K562 (cell line): ENCODE data around the gene MAP4. TPM values are rescaled to one million over a fixed set of nuclear protein-coding genes. Genes with fewer than 3 reads are reported as not detected.
"Not testable (repeated sequence)": the region's sequence is repeated elsewhere in the genome, so short reads cannot be mapped to it uniquely, and the experiment has no call there.

Experiments used
- ATAC-seq: fragments of 200-7000 bp; cut with Tn5 transposase; 3 replicates; pipeline ENCODE4 v1.9.1; 2020; ENCODE audit warnings: moderate library complexity
- BruUV-seq: library from RNA; stranded (reverse); fragments of 400-500 nt; replicated peaks from 2 replicates; lab custom pipeline; 2021; lab: Mats Ljungman, UMichigan
- CTCF ChIA-PET: fragments of 300-600 bp; formaldehyde crosslinking; extraction: SDS; loops from one replicate; lab custom pipeline; 2021; ENCODE audit warnings: low intra/inter-chr PET ratio; lab: Yijun Ruan, JAX
- POLR2A ChIA-PET: fragments of 300-600, 350-650 bp; sonication (Branson Sonifier 250); formaldehyde crosslinking; extraction: SDS; loops from one replicate; lab custom pipeline; 2021; ENCODE audit warnings: antibody characterized with exemption, inconsistent platforms; lab: Yijun Ruan, JAX
- DNase-seq, 4 experiments: peaks; one replicate each; pipeline versions ENCODE4 v3.0.0 to v3.0.0-alpha.2; 2011 to 2018; ENCODE audit warnings: low spot score in 3 of 4, mixed read lengths in 3 of 4; ENCODE audit errors: extremely low read depth in 1 of 4
- FAIRE-seq: peaks from 2 replicates; lab custom pipeline; 2011; peaks lifted over from hg19 to GRCh38; lab: Jason Lieb, UNC
- H2AFZ ChIP-seq: 2 replicates; pipeline ENCODE4 v1.6.0; 2011; ENCODE audit warnings: low read depth, low read length, control low read depth, inconsistent platforms
- H3K27ac ChIP-seq: fragments of 200-600 bp; 3 replicates; pipeline ENCODE4 v1.8.0; 2011; ENCODE audit warnings: low read depth, mild to moderate bottlenecking, control low read depth, inconsistent platforms, low read length, moderate library complexity, mixed read lengths; ENCODE audit errors: extremely low read depth
- H3K27me3 ChIP-seq, 2 experiments: fragments of 300-600 bp in 1 of 2; 2 replicates in 1 of 2; 3 replicates in 1 of 2; pipeline versions ENCODE4 v1.6.0 to v1.8.0; 2011; ENCODE audit warnings: inconsistent platforms in 2 of 2, low read length in 2 of 2, mild to moderate bottlenecking in 1 of 2, mixed read lengths in 1 of 2, moderate library complexity in 1 of 2; ENCODE audit not compliant: control insufficient read depth in 2 of 2, insufficient read depth in 2 of 2
- H3K36me3 ChIP-seq: fragments of 300-600 bp; 3 replicates; pipeline ENCODE4 v1.8.0; 2011; ENCODE audit warnings: mild to moderate bottlenecking, low read length, inconsistent platforms; ENCODE audit not compliant: control insufficient read depth, insufficient read depth
- H3K4me1 ChIP-seq, 2 experiments: fragments of 200-600 bp in 1 of 2; replicated peaks in 1 of 2; 2 replicates in 1 of 2; 3 replicates in 1 of 2; pipeline versions ENCODE4 v1.5.1 to v1.8.0; 2011; ENCODE audit warnings: inconsistent platforms in 2 of 2, low read length in 2 of 2, mild to moderate bottlenecking in 1 of 2, mixed read lengths in 1 of 2, moderate library complexity in 1 of 2; ENCODE audit not compliant: control insufficient read depth in 2 of 2, insufficient read depth in 2 of 2
- H3K4me2 ChIP-seq: 2 replicates; pipeline ENCODE4 v1.6.1; 2011; ENCODE audit warnings: low read length, control low read depth, inconsistent platforms, mixed read lengths; ENCODE audit not compliant: insufficient read depth
- H3K4me3 ChIP-seq: fragments of 200-600 bp; sonication (generic), shearing (Covaris generic); 2 replicates; pipeline ENCODE4 v1.5.1; 2016; ENCODE audit warnings: control low read depth, inconsistent platforms
- H3K79me2 ChIP-seq: fragments of 200-600 bp; 3 replicates; pipeline ENCODE4 v1.8.0; 2011; ENCODE audit warnings: low read length, inconsistent platforms; ENCODE audit not compliant: control insufficient read depth, insufficient read depth
- H3K9ac ChIP-seq, 2 experiments: 2 replicates each; pipeline versions ENCODE4 v1.6.0 to v1.6.1; 2011; ENCODE audit warnings: low read depth in 2 of 2, low read length in 2 of 2, control low read depth in 1 of 2, inconsistent platforms in 1 of 2, mild to moderate bottlenecking in 1 of 2, mixed read lengths in 1 of 2; ENCODE audit not compliant: insufficient read depth in 1 of 2
- H3K9me1 ChIP-seq: one replicate; pipeline ENCODE4 v1.6.0; 2011; ENCODE audit warnings: inconsistent platforms, mild to moderate bottlenecking, low read length, moderate library complexity; ENCODE audit not compliant: control insufficient read depth, insufficient read depth
- H3K9me3 ChIP-seq: replicated peaks from 2 replicates; pipeline ENCODE4 v1.5.1; 2011; ENCODE audit warnings: low read depth, low read length, inconsistent platforms; ENCODE audit not compliant: control insufficient read depth, insufficient read depth
- H4K20me1 ChIP-seq: replicated peaks from 2 replicates; pipeline ENCODE4 v1.6.1; 2011; ENCODE audit warnings: low read length, inconsistent platforms, mixed read lengths; ENCODE audit not compliant: control insufficient read depth, insufficient read depth
- ATF3 ChIP-seq, 2 experiments: fragments of 450-650 bp in 1 of 2; sonication (generic) in 1 of 2; formaldehyde crosslinking in 1 of 2; IDR thresholded peaks in 1 of 2; conservative IDR thresholded peaks in 1 of 2; 2 replicates each; pipeline versions ENCODE4 v1.6.1 to v1.8.1; 2016 to 2023; ENCODE audit warnings: mild to moderate bottlenecking in 2 of 2, moderate library complexity in 2 of 2, inconsistent platforms in 1 of 2, missing genetic modification reagents in 1 of 2
- HMGXB4 ChIP-seq: sonication (generic); formaldehyde crosslinking; IDR thresholded peaks from 2 replicates; pipeline ENCODE4 v1.8.1; 2023; ENCODE audit warnings: mild to moderate bottlenecking, missing genetic modification reagents
- PCBP1 ChIP-seq: fragments of 200-400 bp; formaldehyde crosslinking; IDR thresholded peaks from 2 replicates; pipeline ENCODE4 v1.6.1; 2018; ENCODE audit warnings: mild to moderate bottlenecking, low read depth, low read length; ENCODE audit not compliant: poor library complexity, severe bottlenecking
- ZFX ChIP-seq: sonication (generic); formaldehyde crosslinking; IDR thresholded peaks from 2 replicates; pipeline ENCODE4 v1.8.0; 2022; ENCODE audit warnings: mild to moderate bottlenecking, missing genetic modification reagents, moderate library complexity
- ZNF165 ChIP-seq: fragments of 250-450 bp; sonication (Bioruptor Pico); IDR thresholded peaks from 2 replicates; pipeline ENCODE4 v1.4.0; 2020; ENCODE audit warnings: borderline replicate concordance
- ZNF551 ChIP-seq: fragments of 250-450 bp; sonication (Bioruptor Pico); IDR thresholded peaks from 2 replicates; pipeline ENCODE4 v1.5.0; 2021; ENCODE audit warnings: mild to moderate bottlenecking, moderate library complexity
- WGBS: fragments of 100-300 bp; shearing (Covaris generic); methylation state at CpG from one replicate; pipeline ENCODE4 v1.1.6; 2016; ENCODE audit warnings: low coverage, mixed read lengths; ENCODE audit not compliant: insufficient coverage; ENCODE audit errors: missing lambda C conversion rate; 5-methylcytosine and 5-hydroxymethylcytosine counted together
- in situ Hi-C: fragments of 300-500 bp; cut with MboI; formaldehyde crosslinking; loops from 4 replicates; pipeline ENCODE4 v1.15.0; 2018; ENCODE audit warnings: inconsistent platforms, mixed read lengths
- intact Hi-C: fragments of 100-400 bp; cut with micrococcal nuclease; formaldehyde crosslinking; loops from 2 replicates; pipeline ENCODE4 v1.14.2; 2022
- polyA plus RNA-seq, 8 experiments: library from polyadenylated mRNA; depleted of rRNA in 4 of 8; stranded (reverse) in 5 of 8; unstranded in 3 of 8; fragments of >200 nt; fragmentation: Nextera tagmentation in 2 of 8; fragmentation: Illumina TruSeq in 1 of 8; extraction: Ambion mirVana in 2 of 8; extraction: Trizol in 1 of 8; gene quantifications; 2 replicates each; pipeline versions ENCODE4 v1.2.1 to v1.2.3, GENCODE V29; 2011 to 2014; ENCODE audit warnings: inconsistent platforms in 1 of 8, missing spikeins in 1 of 8
- total RNA-seq, 7 experiments: library from RNA; depleted of rRNA in 6 of 7; stranded (reverse); fragments of >200 nt in 6 of 7; fragmentation: Illumina TruSeq in 2 of 7; extraction: Trizol in 2 of 7; gene quantifications; 2 replicates each; pipeline versions ENCODE4 v1.2.1 to v1.2.3, GENCODE V29; 2011 to 2021; ENCODE audit warnings: low replicate concordance in 1 of 7

The MAP4 gene
- total and polyA plus RNA-seq, 9 of the 15 experiments (the other 6 are each of a cell fraction or from before 2014, with no cell fraction given), result 13.3 to 141 (median 36.8) TPM

DNA sequence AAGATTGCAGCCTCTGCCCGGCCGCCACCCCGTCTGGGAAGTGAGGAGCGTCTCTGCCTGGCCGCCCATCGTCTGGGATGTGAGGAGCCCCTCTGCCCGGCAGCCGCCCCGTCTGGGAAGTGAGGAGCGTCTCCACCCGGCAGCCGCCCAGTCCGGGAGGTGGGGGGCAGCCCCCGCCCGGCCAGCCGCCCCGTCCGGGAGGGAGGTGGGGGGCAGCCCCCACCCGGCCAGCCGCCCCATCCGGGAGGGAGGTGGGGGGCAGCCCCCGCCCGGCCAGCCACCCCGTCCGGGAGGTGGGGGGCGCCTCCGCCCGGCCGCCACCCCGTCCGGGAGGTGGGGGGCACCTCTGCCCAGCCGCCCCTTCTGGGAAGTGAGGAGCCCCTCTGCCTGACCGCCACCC is 45.4 kb upstream of the MAP4 start:
- H3K4me2 ChIP-seq, H3K27ac ChIP-seq, H3K9me3 ChIP-seq, CTCF ChIA-PET, H3K4me3 ChIP-seq, intact Hi-C loops, H4K20me1 ChIP-seq, POLR2A ChIA-PET, ATAC-seq, in situ Hi-C loops, H3K36me3 ChIP-seq, H3K9ac ChIP-seq, H2AFZ ChIP-seq, H3K27me3 ChIP-seq, BruUV-seq, H3K9me1 ChIP-seq, H3K4me1 ChIP-seq, DNase-seq, FAIRE-seq: not testable (repeated sequence)
- WGBS, result 92% methylated on average over 8 of the region's 33 CpGs
- peaks cover 61% of the 10 kb centered on the region for H3K79me2 ChIP-seq

DNA sequence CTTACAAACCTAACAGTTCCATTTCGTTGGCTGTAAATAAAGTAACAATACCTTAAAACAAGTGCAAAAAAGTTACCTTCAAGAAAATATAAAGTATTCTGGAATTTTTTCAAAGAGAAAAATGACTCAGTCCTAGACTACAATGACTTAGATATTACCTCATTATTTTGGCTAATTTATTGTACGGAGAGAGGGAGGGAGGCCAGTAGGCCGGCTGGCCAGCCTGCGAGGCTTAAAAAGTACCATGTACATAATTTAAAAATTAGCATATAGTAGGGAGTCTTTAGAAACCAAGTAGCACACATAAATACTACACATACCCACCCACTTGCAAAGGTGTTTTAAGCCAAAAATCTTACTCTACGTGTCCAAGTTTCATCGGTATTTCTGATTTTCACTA is 41.9 kb upstream of the MAP4 start:
- H3K79me2 ChIP-seq, result peaks cover 42% of the 10 kb centered on the region
- peaks cover 0 to 4% of the 10 kb centered on the region in 2 experiments; a peak in 2 of 5 replicates for H3K4me1 ChIP-seq
- intact Hi-C loops, result no loop called here
- 72% methylated on average over 6 of the region's 6 CpGs for WGBS
- DNase-seq (no peak), ATAC-seq (peak; percentile 43; the same call in 2 of the 3 replicates), FAIRE-seq (peak; percentile 55)
- H3K27ac ChIP-seq, result peak overlapping the region; percentile 55; the same call in 1 of the 3 replicates
- no peaks in the 10 kb centered on the region for H3K9me3 ChIP-seq
- in situ Hi-C loops, result no loop called here
- POLR2A ChIA-PET, result no interaction called here
- H3K9me1 ChIP-seq, result no peaks in the 10 kb centered on the region
- TF ChIP-seq HMGXB4 (no peak), ZNF165 (CRISPR knock-in tag) (no peak), ZNF551 (no peak), ZFX (CRISPR knock-in tag) (peak; percentile 27; the same call in 1 of the 2 replicates), ATF3 (IDR thresholded peaks at IDR 0.05) (0 out of 2 replicates have a peak, but pooled peaks have one; percentile 11), ATF3 (CRISPR knock-in tag; conservative IDR thresholded peaks at IDR 0.05) (no peak), PCBP1 (no peak)
- BruUV-seq, result no TSS peak
- no peaks in the 10 kb centered on the region for H4K20me1 ChIP-seq
- no peak overlapping the region for H2AFZ ChIP-seq
- CTCF ChIA-PET, result no interaction called here
- no peaks in the 10 kb centered on the region for H3K27me3 ChIP-seq
- no peak overlapping the region for H3K4me2 ChIP-seq
- H3K4me3 ChIP-seq, result no peak overlapping the region
- H3K9ac ChIP-seq, result no peak overlapping the region
- H3K36me3 ChIP-seq, result peaks cover 9% of the 10 kb centered on the region; the same call in 1 of the 3 replicates
